CD4-positive, alpha-beta T cell treated with Interleukin-21 for 1 hour (primary cell): ENCODE measurements around the gene SYPL2.

Experiments
- DNase-seq: peaks from one replicate; pipeline ENCODE4 v3.0.0-alpha.2; 2020

The SYPL2 gene

DNA sequence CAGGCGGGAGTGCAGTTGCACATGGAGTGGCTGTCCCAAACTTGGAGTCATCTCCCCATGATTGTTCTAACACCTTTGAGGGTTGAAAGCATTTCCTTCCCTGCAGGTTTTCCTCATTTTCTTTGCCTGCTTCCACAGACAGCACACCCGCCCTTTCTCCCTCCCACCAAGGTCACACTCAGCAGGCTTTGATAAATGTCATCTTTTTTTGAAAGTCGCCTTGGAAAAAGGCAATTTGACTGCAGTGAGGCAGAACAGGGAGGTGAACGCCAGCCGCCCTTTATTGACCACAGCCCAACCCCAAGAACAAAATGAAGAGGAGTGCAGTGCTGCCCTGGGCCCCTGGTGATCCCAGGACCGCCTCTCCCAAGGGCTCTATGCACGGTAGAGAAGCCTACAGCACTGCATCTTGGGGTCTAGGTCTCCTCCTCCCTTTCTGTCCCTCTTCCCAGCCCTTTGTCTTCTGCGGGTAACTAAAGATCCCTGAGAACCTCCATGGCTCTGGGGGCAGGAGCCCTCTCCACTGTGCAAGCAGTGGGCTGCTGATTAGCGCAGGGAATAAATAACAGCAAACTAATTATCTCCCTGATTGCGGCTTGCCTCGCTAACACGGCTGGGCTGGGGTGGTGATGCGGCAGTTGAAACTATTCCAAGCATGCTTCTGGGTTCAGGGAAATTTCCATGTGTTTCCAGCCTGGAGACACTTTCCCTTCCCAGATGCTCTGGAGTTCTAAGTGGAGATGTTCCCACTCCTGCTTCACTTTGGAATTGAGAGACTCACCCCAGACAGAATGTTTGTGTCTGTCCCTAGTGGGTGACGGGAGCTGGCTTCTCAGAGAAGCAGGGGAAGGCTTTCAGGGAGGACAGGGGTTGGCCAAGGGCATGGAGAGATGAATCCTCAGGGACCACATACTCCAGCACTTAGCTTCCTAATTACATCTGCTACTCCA is 54.9 kb downstream of the SYPL2 start:
- no peak for DNase-seq

DNA sequence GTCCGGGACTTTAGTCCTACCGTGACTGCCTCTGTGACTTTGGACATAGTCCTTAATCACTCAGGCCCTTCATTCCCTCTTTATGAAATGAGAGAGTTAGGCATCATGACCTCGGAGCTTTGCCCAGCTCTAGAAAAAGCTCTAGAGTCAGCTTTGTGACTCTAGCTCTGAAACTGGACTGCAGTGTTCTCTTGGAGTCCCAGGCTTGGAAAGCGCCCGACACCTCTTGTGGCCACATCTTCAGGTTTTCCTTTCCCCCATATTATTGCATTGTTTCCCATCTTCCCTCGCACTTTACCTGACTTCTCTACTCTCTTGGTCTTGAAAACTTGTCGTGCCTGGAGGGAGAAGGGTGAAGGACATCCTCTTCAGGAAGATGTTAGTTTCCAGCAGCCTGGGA is 55.7 kb downstream of the SYPL2 start:
- DNase-seq = no peak

DNA sequence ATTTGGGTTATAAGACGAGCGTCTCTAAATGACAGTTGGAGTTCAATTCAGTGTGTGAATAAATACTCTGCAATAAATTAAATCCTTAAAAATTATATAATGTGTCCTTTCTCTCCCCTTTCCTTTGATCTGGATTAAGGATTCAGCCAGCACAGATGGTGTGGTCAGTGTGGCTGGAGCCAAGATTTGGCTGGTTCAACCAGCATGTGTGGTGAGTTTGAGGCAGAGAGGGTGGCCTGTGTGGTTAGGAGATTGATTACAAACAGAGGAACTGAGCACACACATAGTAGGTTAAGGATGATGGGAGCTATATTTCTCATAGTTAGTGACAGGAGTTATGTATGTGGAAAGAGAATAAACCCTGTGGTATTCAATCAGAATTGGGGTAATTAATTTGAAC is 57.4 kb downstream of the SYPL2 start:
- DNase-seq = no peak

DNA sequence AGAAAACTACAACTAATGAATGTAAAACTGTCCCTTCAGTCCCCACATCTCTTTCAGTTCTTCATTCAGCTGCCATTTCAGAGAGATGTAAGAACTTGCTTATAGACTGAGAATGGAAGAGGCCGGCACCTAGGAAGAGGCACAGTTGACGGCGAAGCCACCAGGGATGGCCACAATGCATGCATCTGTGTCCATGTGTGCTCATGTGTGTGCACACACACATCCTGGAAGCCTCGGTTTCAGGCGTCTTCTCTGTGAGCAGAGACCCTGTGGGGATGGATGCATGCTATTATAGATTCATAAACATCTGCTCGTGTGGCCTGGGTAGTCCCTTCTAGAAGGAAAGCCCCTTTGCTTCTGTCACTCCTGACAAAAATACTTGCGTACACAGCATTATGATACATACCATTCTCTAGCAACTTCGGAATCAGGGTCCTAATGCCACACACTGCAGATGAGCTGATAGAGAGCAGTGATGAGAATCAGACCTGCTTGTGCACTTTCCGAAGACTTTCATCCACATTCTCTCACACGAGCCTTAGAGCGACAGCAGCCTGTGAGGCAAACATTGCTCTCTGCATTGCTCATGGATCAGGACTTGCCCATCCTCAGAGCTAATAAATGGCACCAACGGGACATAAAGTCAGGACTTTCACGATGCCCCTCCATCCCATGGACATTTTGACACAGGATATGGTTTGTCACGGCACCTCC is 60.9 kb downstream of the SYPL2 start:
- no peak for DNase-seq

DNA sequence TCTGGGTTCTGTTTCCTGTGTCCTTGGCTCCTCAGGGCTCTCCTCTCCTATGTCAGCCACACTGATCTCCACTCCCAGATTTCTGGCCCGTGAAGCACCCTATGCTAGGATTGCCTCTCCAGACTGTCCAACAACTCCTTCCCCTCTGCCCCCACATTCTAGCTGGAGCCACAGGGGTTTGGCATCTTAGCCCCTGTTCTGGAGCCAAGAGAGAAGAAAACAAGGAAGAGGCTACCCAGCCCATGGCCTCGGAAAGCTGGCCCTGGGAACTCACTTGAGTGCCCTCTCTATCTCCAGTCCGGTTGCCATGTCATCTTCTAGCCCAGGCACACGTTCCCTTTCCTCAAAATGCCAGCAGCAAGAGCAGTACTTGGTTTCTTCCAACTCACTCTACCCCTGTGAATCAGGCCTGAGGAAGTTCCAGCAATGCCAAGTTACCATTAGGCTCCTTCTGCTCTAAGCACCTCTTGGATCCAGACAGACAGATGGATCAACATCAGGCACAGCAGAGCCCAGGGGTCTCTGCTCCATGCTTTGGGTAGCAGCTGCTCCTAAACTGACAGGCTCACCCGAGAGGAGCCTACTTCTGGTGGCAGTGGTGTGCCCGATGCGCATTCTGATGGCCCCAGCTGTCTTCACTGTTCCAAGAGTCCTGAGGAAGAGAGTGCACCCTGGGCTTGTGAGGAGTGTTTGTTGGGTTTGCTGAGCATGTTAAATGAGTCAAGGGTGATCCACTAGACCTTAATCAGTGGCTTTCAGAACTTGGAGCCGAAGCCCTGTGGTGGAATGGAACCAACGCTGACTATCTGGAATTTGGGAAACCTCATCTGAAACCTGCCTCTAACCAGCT is 61.7 kb downstream of the SYPL2 start:
- DNase-seq = no peak

DNA sequence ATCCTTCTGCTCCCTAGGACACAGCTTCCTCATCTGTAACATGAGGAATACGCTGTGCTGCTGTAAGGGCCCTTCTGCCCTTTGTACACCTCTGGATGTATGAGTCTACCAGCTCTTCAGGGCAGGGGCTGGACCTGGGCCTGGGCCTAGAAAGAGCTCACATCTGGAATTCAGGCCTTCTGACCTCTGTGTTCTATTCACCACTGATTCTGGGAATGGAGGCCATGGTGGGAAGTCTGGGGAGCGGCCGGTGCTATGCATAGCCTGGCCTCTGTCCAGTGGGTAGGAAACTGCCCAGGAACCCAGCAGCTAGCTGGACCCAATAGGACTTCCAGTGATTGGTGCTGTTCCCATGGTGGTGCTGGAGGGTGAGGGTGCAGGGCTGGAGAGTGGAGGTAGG is 62.4 kb downstream of the SYPL2 start:
- no peak for DNase-seq

DNA sequence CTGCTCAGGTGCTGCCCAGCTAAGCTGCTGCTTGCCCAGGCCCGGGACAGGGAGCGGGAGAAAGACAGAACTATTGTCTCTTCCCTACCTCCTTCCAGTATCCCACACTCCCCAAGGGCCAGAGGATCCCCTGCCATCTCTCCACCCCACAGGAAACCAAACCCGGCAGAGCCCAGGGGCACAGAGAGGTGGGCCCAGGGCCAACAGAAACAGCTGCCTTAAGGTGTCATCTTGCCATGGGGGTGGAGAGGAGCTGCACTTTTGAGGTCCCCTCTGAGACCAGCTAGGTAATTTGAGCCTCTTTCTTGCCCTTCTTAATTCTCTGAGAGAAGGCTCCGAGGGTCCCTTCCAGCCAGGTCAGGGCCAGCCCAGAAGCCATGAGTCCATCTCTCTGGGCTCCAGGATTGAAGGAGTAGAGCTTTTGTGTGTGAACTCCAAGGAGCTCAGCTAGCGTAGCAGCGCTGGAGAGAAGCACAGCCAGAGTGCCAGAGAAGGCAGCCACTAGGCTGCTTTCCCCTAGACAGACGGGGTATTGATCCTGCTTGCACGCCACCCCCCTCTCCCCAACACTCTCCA is 63.6 kb downstream of the SYPL2 start:
- DNase-seq = no peak

DNA sequence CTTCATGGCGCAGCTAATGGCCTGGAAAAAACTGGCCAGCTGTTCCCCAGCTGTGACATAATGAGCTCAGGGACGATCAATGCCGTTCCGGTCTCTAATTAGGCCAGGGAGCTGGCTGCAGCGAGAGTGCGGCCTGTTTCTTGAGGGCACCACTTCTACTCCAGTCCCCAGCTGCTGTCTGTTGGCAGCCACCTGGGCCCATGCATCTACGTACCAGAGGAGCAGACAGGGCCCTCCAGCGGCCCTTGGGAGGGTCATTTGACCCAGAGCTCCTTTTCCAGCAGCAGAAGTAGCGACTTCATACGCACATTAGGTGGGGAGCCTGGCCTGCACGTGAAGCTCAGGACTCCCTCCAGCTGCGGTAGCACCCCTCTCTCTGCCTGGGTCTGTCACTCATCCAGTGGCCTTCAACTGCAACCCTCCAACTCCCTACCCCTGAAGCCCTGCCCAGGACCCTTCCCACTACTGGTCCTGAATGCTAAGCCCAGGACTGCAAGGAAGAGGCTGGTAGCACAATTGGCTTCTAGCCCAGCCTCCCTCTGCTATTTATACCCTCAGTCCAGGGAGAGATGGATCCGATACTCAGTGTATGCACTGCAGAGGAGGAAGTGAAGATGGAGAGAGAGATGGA is 64.2 kb downstream of the SYPL2 start:
- DNase-seq = no peak

DNA sequence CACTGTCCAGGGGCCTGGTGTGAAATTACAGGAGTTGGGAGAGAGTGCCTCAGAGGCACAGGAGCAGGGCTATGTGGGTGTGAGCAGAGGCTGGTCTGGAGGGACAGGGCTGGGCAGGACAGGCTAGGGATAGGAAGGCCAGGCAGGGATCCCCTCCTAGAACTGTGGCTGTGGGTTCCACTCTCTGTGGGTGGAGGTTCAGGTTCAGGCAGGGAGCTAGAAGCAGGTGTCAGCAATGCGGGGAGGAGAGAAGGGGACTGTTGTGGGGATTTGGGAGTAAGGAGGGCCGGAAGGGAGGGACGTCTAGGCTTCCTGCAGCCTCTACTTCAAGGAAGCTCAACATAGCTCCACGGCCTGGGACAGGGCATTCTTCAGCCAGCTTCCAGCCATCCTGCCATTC is 65.0 kb downstream of the SYPL2 start:
- no peak for DNase-seq
